ENCODE measurements around the gene DCUN1D1.

Gene DCUN1D1

DNA sequence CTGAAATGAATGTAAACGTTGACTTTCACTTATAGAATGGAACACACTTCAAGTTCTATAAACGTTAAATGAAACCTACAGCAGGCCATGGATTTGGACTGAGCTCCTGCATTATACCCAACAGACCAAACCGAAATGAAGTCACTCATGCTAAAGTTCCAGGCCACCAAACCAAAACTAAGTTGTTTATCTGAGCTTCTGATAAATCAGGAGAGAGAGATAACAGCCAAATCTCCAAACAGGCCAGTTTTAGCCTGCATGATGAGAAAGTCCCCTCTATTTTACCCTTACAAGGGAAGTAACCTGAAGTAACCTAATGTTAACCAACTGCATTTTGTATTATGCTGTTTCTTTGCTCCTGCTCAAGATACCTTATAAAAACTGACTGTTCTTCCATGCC, 44.5 kb downstream of the DCUN1D1 start:
- no peak for DNase-seq

DNA sequence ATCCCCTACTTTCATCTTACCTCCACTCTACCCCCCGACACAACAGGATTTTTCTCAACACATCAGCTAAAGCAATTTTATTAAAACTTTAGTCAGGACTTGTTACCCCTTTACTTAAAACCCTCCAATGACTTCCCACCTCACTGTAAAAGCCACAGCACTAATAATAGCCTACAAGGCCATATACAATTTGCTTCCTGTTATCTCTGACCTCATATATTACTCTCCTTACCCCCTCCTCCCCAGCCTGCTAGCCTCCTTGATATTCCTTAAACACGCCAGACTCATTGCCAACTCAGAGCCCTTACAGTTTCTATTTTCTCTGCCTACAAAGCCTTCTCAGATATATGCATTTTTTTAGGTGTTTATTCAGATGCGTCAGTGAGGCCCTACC, 54.4 kb downstream of the DCUN1D1 start:
- DNase-seq: no peak

DNA sequence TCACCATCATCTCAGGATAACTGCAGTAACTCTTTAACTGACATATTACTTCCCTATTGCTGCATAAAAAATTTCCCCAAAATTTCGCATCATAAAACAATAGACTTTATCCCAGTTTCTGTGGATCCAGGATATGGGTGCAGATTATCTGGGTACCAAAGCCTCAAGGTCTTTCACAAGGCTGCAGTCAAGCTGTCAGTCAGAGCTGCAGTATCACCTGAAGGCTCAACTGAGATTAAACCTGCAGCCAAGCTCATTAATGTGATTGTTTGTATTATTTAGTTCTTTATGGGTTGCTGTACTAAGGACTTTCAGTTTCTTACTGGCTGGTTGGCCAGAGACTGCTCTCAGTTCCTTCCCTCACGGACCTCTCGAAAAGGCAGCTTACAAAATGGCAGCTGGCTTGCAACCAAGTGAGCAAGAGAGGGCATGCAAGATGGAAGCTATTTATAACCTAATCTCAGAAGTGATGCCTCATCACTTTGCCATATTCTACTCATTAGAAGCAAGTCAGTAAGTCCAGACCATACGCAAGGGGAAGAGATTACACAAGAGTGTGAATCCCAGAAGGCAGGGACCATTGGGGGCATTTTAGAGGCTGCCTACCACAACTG, 54.9 kb downstream of the DCUN1D1 start:
- no peak for DNase-seq

DNA sequence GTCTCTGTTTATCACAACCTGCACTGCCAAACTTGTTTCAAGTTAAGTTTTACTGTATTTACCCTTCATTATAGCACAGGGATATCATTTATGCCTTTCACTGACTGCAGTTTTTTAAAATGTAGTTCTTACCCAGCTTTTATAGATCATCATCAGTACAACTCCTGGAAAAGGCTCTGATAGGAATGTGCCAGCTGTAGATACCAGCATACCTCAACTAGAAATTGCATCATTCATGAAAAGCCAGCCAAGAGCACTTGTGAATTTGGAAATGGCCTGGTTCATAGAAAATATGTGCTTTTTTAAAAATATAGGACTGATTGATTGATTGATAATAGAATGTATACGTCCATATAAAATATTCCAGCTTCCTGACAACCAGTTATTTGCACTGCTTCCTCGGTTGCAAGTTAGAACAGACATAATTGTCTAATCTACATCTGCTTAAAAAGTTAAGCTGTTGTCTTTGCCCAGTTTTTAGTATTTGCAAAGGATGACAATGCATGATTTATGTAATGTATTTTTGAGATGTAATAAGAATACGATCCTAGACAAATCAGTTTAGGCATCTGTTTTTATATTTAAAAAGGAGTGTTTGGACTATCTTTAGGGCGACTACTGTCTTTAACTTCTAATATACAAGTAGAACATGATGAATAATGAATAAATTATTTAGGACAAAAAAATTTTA, 58.5 kb downstream of the DCUN1D1 start:
- no peak for DNase-seq

DNA sequence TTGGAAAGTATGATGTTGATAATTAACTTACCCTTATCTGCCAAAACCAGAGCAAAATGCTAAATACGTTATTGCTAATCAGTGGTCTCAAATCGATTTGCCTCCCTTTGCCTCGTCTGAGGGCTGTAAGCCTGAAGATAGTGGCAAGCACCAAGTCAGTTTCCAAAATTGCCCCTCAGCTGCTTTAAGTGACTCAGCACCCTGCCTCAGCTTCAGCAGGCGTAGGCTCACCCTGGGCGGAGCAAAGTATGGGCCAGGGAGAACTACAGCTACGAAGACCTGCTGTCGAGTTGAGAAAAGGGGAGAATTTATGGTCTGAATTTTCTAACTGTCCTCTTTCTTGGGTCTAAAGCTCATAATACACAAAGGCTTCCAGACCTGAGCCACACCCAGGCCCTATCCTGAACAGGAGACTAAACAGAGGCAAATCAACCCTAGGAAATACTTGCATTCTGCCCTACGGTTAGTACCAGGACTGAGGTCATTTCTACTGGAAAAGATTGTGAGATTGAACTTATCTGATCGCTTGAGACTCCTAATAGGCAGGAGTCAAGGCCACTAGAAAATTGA, 59.7 kb downstream of the DCUN1D1 start:
- no peak for DNase-seq

DNA sequence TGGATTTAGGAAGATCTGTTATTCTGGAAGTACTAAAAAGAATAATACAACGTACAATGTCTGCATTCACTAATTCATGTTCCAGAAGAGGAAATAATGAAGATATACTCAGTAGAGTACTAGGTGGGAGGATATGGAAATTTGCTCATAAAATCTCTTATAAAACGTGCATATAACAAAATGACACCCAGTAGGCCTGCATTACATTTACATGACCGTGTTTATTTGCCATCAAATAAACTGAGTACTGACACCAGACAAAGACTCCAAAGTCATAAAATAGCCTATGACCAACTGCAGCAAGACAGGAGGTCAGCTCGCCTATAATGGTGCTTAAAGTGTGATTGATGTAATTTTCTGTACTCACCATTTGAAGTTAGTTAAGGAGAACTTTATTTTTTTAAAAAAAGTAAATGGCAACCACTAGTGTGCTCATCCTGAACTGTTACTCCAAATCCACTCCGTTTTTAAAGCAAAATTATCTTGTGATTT, 60.4 kb downstream of the DCUN1D1 start:
- DNase-seq: no peak

DNA sequence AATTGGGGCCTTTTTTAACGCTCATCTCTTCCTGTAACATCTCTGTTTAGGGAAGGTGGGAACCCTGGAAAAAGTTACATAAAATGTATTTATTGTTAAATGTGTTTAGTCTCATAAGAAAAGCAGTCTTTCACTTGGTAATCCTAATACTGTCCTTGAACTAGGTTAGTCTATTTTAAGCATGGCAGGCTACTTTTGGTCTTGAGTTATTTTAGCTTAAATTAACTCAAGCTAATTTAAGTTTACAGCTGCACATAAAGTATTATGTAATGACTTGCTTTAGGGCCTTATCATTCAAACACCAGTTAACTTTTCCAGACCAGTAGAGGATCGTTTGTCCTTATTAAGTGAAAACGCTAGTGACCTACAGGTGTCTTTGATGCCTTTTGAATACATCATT, 63.2 kb downstream of the DCUN1D1 start:
- no peak for DNase-seq

DNA sequence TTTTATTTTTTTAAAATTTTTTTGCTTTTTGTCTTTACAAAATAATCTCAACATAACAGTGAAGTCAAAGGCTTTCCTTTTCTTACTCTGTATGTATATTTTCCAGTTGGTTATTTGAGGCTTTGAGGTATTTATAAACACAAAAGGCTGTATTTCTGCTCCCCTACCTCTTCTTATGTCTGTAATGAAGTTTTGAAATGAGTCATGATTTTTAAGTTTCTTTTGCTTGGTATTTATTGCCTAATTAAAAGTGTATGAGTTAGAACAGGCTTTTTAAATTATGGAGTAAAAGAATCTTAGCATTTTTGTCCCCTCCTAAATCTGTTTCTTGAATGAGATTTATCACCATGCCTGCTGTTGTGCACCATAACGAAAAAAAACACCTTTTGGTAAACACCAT, 66.0 kb downstream of the DCUN1D1 start:
- no peak for DNase-seq

DNA sequence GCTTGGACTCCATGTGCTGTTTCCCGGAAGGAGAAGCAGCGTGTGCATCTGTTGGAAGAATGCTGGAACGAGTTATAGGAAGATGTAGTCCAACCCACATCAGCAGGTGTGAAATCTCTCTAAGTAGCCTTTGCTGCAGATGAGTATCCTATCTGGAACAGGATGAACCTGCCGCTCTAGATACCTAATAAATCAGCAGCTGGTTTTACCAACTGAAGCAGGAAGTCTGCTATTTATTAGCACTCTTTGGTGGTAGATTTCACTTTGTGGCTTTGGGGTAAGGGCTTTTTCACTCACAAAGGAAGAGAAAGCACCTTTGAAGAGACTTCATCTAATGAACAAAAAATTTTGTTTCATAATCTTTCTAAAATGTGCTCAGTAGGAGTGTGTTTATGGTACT, 66.4 kb downstream of the DCUN1D1 start:
- no peak for DNase-seq

DNA sequence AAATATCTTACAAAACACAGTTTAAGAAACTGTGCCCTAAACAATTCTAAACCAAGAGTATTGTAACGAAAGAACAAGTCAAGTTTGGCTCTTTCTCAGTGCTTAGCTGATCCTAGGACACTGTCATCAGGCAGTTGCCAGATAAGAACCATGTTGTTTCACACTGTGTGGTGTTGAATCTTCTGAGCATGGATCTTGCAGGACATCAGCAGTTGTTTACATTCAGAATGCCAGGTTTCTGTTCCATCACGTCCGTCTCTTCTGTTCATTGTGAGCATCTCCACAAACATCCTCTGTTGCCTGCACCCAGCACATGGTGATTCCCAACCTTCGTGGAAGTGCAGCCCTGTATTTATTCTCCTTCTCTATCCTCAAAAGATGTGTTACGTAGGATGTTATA, 67.9 kb downstream of the DCUN1D1 start:
- no peak for DNase-seq

DNA sequence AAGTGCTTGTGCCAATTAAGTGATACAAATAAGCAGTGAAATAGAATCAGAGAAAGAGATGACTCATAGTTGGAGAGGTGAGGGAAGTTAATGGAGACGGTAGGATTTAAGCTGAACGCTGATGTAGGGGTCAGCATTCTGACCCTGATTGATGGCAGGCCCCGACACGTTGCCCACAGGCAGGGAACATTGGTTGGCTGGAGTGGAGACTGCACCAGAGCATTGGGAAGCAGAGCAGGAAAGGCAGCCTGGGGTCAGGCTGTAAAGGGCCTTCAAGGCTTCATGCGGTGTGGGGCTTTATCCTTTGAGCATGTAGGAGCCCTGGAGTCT, 68.6 kb downstream of the DCUN1D1 start:
- no peak for DNase-seq

DNA sequence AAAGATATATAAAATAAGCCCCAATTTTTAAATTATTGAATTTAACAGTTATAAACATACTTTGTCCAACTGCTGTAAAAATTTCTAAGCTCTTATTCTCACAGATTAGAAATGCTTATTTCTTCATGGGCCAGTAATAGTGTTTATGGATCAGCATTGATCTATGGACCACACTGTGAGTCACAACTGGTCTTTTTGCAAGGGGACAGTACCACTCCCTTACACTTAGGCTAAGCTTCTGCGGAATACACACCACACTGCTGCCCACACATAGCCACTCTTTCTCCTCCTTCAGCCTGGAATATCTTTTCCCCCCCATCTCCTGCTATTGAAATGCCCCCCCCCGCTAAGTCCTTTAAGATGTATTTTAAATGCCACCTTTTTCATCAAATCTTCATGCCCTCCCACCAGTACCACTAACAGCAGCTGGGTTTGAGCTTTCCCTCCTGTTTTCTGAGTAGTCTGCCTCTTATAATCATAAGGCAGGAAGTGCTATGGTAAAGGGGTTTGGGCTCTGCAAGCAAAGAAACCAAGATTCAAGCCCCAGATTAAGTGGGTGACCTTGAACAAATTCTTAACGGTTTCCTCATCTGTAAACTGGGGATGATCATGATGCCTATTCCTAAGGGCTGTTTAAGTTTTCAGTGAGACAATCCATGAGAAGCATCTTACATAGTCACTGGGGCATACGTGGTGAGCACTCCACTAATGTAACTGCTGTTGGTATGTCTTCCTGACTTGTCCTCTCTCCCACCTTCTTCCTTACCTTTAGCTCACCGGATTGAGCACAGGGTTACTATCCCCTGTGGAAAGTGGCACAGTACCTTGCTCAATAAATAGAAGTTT, 69.2 kb downstream of the DCUN1D1 start:
- DNase-seq: no peak

DNA sequence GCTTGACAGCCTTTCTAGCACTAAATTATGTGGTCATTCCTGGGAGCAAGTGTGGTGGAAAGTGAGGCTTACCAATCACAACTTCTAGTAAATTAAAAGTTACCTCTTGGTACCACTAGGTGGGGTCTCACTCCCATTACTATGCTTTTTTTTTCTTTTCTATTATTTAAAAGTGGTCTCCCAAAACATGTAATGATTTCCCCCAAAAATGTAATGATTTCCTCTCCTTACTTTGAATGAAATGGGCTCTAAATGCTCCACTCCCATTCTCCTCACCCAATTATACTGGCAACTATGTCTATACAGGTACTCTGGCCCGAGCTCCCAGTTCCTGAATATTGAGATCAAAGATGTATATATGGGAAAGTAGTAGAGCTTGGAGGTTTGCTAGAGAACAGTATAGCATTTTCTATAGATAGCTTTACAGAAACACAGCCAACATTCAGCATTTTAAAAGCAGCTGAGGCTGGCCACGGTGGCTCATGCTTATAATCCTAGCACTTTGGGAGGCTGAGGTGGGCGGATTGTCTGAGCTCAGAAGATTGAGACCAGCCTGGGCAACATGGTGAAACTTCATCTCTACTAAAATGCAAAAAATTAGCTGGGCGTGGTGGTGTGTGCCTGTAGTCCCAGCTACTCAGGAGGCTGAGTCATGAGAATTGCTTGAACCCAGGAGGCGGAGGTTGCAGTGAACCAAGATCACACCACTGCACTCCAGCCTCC, 70.9 kb downstream of the DCUN1D1 start:
- DNase-seq: no peak

DNA sequence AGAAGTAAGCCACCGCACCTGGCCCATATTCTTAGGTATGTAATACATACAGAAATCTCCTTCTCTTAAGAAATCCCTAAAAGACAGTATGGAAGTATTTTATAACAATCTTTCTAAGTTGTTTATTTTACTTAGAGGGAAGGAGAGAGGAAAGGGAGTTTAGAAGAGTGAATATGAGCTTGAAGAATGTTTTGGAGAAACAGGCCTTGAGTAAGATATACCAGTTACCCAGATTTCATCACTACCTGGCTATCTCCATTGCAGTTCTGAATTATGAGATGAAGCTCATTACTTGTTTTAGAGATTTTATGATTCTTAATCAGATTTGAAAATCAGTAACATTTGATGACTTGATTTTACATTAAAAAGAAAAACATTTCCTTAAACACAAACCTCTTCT, 71.9 kb downstream of the DCUN1D1 start:
- DNase-seq: no peak

DNA sequence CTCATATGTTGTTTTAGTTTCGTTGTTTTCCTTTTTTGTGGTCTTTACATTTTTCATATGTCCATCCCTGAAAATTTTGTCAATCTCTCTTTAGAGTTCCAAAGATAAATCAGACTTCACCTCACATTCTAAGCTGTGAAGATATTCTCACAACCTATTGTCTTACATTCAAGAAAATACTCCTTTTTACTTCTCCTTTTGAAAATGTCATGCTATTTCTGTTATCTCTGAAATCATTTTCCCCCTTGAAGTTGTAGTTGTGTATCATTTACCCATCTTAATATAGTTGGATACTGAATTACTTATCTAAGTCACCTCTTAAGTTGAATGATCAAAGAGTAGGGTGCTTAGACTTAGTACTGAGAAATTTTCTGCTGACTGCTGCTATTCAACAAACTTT, 74.3 kb downstream of the DCUN1D1 start:
- no peak for DNase-seq

DNA sequence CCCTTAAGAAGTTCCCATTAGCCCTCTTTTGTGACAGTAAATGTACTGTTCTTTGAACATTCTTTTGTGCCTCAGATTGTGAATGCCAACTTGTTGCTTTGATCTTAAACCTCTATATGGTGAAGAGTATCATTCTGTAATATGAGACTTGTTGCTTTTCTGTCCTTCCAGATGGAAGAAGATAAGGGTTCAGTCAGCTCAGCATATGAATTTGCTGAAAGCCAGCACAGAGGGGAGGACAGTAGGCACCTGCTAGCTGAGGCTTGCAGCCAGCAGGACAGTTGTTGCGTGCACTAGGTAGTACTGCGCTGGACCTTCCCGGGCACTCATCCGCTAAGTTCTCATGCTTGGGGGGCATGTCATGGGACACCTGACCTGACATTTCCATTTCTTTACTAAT, 74.7 kb downstream of the DCUN1D1 start:
- no peak for DNase-seq

DNA sequence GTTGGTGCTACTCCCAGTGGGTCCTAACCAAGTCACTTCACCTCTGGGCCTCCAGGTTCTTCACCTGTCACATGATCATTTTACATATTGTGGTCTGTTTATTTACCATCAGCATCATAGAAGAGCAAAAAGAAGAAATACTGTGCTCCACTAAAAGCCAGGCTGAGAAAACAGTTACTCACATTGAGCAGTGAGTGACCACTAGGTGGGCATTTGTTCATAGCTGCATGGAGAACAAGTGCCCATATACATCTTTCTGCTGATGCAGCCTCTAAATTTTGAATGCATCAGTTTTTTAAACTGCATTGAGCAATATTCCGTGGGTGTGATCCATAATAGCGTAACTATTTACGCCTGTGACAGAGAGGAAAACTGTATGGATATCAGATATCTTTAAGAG, 76.2 kb downstream of the DCUN1D1 start:
- DNase-seq: no peak

DNA sequence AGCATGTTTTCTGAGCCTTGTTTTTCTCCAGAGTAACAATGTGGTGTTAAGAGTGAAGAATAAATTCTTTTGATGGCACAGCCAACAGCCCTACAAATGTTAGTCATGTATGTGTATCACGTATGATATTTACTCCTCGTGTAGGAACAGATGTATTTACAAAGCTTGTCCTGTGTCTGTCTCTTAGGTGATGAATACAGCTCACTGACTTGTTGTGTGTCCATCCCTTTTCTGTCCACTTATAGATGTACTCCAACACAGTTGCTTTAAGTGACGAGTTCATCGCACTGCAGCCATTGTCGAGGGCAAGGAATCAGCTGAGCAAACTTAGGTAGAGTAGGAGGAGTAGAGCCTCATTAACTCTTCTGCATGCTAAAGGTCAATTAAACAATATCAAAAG, 78.1 kb downstream of the DCUN1D1 start:
- no peak for DNase-seq

DNA sequence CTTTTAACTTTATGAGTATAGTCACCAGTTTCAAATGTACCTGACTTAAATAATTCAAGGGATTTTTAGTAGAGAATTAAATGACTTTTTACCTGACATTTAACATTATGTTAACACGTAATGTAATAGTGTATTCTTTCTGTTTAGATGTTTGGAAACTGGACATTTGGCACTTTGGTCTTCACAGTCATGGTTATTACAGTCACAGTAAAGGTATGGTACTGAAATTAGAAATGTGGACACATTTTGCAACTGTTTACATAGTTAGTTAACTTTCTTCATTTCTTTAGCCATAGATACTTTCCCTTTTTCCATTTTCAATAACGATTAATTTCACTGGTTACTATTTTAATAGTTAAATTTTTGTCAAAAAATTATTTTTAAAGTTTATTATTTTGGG, 83.8 kb downstream of the DCUN1D1 start:
- DNase-seq: no peak

DNA sequence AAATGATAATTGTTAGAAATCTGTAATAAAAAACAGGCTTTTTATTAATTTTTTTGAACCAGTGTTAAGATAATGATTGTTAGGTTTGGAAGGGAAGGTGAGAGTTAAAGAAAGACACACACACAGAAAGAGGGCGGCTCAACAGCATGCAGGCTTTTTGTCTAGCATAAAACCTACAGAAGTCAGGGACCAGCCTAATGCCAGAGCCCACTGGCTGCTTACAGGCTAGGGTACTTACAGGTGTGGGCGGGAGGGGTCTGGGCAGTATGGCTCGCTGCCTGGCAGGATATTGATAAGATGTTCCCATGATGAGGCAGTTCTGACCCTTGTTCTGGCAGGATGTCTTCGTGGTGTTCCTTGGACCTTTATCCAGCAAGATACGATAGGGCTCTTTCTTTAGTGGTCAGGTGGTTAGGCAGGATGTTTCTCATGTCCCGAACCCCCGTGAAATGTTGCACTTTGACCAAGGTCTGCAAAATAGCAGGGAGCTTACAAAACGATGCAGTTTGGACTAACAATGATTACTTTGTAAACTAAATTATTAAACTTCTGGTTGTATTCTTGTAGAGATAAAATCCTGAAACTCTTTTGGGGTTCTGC, 84.7 kb downstream of the DCUN1D1 start:
- DNase-seq: no peak

DNA sequence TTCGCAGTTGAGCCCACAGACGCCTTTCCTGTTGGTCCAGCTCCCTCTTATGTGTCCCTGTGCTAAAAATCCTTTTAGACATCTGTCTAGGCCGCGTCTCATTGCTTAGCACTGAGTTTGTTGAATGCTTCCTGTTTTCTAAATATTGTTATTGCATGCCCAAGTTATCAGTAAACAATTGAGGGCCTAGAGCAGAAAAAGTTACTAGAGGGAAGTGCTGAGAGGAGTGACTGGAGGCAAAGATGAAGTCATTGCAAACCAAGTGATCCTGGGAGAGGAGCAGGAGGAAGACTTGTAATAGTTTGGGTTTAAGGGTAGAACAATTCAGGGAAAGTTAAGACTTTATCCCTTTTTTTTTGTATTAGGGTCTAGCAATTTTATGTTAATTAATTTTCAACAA, 88.1 kb downstream of the DCUN1D1 start:
- no peak for DNase-seq

DNA sequence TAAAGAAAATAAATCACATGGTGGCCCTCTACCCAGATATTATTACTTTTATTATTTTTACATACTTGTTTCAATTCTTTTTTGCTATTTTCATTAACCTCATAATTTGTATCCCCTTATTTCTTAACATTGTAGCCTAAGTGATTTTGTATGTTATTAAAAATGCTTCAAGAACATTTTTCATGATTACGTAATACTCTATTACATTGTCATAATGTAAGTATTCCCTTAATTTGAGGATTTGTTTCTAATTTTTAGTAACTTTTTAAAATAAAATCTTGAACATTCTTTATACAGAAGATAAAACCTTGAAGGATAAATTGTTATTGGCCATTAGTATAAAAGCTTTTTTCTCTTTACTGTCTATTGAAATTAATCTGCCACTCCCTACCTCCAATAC, 89.0 kb downstream of the DCUN1D1 start:
- DNase-seq: no peak

All from stimulated activated CD4-positive, alpha-beta T cell treated with anti-CD3 and anti-CD28 coated beads, Interleukin-4, amount 100 ng/mL, for 1 hour (primary cell).